DOHH2 (cell line): ENCODE results near the gene HSDL2.

Experiments used
- EZH2phosphoT487 ChIP-seq: fragments of 200-600 bp; sonication (generic); IDR thresholded peaks from 2 replicates; pipeline ENCODE4 v1.6.1; 2017; ENCODE audit warnings: borderline replicate concordance, mild to moderate bottlenecking, antibody characterized with exemption, low read length, moderate library complexity, mixed read lengths
- TF ChIP-seq, protein P1 (sequence below): fragments of 200-600 bp; sonication (generic); IDR thresholded peaks from one replicate; pipeline ENCODE4 v1.5.1; 2014; ENCODE audit warnings: antibody characterized with exemption, mild to moderate bottlenecking, low read depth, low read length; ENCODE audit not compliant: poor library complexity, severe bottlenecking

- no peak for TF ChIP-seq EZH2phosphoT487
- TF ChIP-seq, protein P1, sequence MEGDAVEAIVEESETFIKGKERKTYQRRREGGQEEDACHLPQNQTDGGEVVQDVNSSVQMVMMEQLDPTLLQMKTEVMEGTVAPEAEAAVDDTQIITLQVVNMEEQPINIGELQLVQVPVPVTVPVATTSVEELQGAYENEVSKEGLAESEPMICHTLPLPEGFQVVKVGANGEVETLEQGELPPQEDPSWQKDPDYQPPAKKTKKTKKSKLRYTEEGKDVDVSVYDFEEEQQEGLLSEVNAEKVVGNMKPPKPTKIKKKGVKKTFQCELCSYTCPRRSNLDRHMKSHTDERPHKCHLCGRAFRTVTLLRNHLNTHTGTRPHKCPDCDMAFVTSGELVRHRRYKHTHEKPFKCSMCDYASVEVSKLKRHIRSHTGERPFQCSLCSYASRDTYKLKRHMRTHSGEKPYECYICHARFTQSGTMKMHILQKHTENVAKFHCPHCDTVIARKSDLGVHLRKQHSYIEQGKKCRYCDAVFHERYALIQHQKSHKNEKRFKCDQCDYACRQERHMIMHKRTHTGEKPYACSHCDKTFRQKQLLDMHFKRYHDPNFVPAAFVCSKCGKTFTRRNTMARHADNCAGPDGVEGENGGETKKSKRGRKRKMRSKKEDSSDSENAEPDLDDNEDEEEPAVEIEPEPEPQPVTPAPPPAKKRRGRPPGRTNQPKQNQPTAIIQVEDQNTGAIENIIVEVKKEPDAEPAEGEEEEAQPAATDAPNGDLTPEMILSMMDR = no peak
Measured at GRCh38 chr9:112496074-112496722, 116.3 kb downstream of the HSDL2 start.
